H9 (cell line): ENCODE data around the gene ARHGAP10. TPM values are rescaled to one million over a fixed set of nuclear protein-coding genes. Genes with fewer than 3 reads are reported as not detected.

ENCODE experiments used
- DNase-seq: peaks from one replicate; pipeline ENCODE4 v3.0.0-alpha.2; 2017
- H2AFZ ChIP-seq: one replicate; pipeline ENCODE4 v1.6.1; 2013; ENCODE audit warnings: mild to moderate bottlenecking, low read length, control low read depth, moderate library complexity
- H2AK5ac ChIP-seq: 2 replicates; pipeline ENCODE4 v1.6.1; 2013; ENCODE audit warnings: low read length, control low read depth, mixed read lengths; ENCODE audit not compliant: insufficient read length
- H2BK120ac ChIP-seq: one replicate; pipeline ENCODE4 v1.6.1; 2013; ENCODE audit warnings: low read depth, mild to moderate bottlenecking, low read length, control low read depth, inconsistent platforms; ENCODE audit not compliant: poor library complexity, severe bottlenecking
- H2BK12ac ChIP-seq: 2 replicates; pipeline ENCODE4 v1.6.1; 2013; ENCODE audit warnings: low read length, control low read depth, mixed read lengths, low read depth; ENCODE audit not compliant: insufficient read length
- H2BK15ac ChIP-seq: 2 replicates; pipeline ENCODE4 v1.6.1; 2013; ENCODE audit warnings: low read depth, low read length, control low read depth
- H2BK20ac ChIP-seq: one replicate; pipeline ENCODE4 v1.6.1; 2013; ENCODE audit warnings: low read depth, mild to moderate bottlenecking, low read length, control low read depth, inconsistent platforms; ENCODE audit not compliant: poor library complexity, severe bottlenecking
- H2BK5ac ChIP-seq: 2 replicates; pipeline ENCODE4 v1.6.1; 2013; ENCODE audit warnings: low read length, control low read depth, mixed read lengths; ENCODE audit not compliant: insufficient read length
- H3K14ac ChIP-seq: 2 replicates; pipeline ENCODE4 v1.6.1; 2013; ENCODE audit warnings: low read length, control low read depth; ENCODE audit not compliant: insufficient read depth
- H3K18ac ChIP-seq: 2 replicates; pipeline ENCODE4 v1.6.1; 2013; ENCODE audit warnings: low read depth, mild to moderate bottlenecking, mixed read lengths, low read length, control low read depth; ENCODE audit not compliant: insufficient read length
- H3K23ac ChIP-seq: 2 replicates; pipeline ENCODE4 v1.6.1; 2013; ENCODE audit warnings: low read length, control low read depth, mixed read lengths, low read depth; ENCODE audit not compliant: insufficient read length
- H3K23me2 ChIP-seq: 2 replicates; pipeline ENCODE4 v1.6.1; 2013; ENCODE audit warnings: low read depth, mild to moderate bottlenecking, mixed read lengths, low read length, control low read depth; ENCODE audit not compliant: insufficient read length, poor library complexity, severe bottlenecking
- H3K27ac ChIP-seq: 2 replicates; pipeline ENCODE4 v1.5.1; 2013; ENCODE audit warnings: low read length, control low read depth, mixed read lengths, low read depth; ENCODE audit not compliant: insufficient read length
- H3K27me3 ChIP-seq: 2 replicates; pipeline ENCODE4 v1.6.1; 2013; ENCODE audit warnings: low read length, control low read depth, inconsistent platforms; ENCODE audit not compliant: insufficient read depth
- H3K4ac ChIP-seq: 2 replicates; pipeline ENCODE4 v1.6.1; 2013; ENCODE audit warnings: low read depth, mild to moderate bottlenecking, control low read depth, inconsistent platforms, low read length, moderate library complexity
- H3K4me1 ChIP-seq: 2 replicates; pipeline ENCODE4 v1.6.1; 2013; ENCODE audit warnings: low read length, control low read depth, inconsistent platforms; ENCODE audit not compliant: insufficient read depth
- H3K4me2 ChIP-seq: 2 replicates; pipeline ENCODE4 v1.6.1; 2013; ENCODE audit warnings: low read length, control low read depth, mixed read lengths; ENCODE audit not compliant: insufficient read length, insufficient read depth
- H3K56ac ChIP-seq: 2 replicates; pipeline ENCODE4 v1.6.1; 2013; ENCODE audit warnings: low read depth, mild to moderate bottlenecking, mixed read lengths, low read length, control low read depth; ENCODE audit not compliant: insufficient read length
- H3K79me1 ChIP-seq: 2 replicates; pipeline ENCODE4 v1.6.1; 2013; ENCODE audit warnings: low read depth, mild to moderate bottlenecking, moderate library complexity, low read length, control low read depth, inconsistent platforms; ENCODE audit not compliant: insufficient read depth, poor library complexity, severe bottlenecking
- H3K79me2 ChIP-seq: 2 replicates; pipeline ENCODE4 v1.6.1; 2013; ENCODE audit warnings: low read length, control low read depth, inconsistent platforms; ENCODE audit not compliant: insufficient read depth
- H3K9ac ChIP-seq: 2 replicates; pipeline ENCODE4 v1.6.1; 2013; ENCODE audit warnings: low read length, control low read depth, mixed read lengths; ENCODE audit not compliant: insufficient read length; ENCODE audit errors: extremely low read depth
- H3K9me3 ChIP-seq: one replicate; pipeline ENCODE4 v1.6.1; 2013; ENCODE audit warnings: low read depth, low read length, inconsistent platforms; ENCODE audit not compliant: control insufficient read depth
- H3T11ph ChIP-seq: one replicate; pipeline ENCODE4 v1.6.1; 2013; ENCODE audit warnings: mild to moderate bottlenecking, low read length, control low read depth, inconsistent platforms
- H4K20me1 ChIP-seq: one replicate; pipeline ENCODE4 v1.6.1; 2013; ENCODE audit not compliant: control insufficient read depth, insufficient read length, insufficient read depth
- H4K5ac ChIP-seq: 2 replicates; pipeline ENCODE4 v1.6.1; 2013; ENCODE audit warnings: low read depth, mild to moderate bottlenecking, mixed read lengths, low read length, control low read depth; ENCODE audit not compliant: insufficient read length
- H4K8ac ChIP-seq: replicated peaks from 2 replicates; pipeline ENCODE4 v1.6.1; 2013; ENCODE audit warnings: low read length, control low read depth, mixed read lengths, low read depth; ENCODE audit not compliant: insufficient read length
- H4K91ac ChIP-seq: 2 replicates; pipeline ENCODE4 v1.6.1; 2013; ENCODE audit warnings: low read depth, mild to moderate bottlenecking, moderate library complexity, mixed read lengths, low read length, control low read depth; ENCODE audit not compliant: insufficient read length
- H3K27ac Mint-ChIP-seq, 3 experiments: 2 replicates in 2 of 3; 3 replicates in 1 of 3; pipeline ENCODE4 v1.8.0; 2020 to 2021; ENCODE audit warnings: mixed read lengths in 3 of 3, mild to moderate bottlenecking in 1 of 3, moderate library complexity in 1 of 3
- H3K27me3 Mint-ChIP-seq: 2 replicates; pipeline ENCODE4 v1.8.0; 2021; ENCODE audit warnings: low read depth, mild to moderate bottlenecking, moderate library complexity, mixed read lengths
- H3K36me3 Mint-ChIP-seq, 3 experiments: 2 replicates in 2 of 3; 3 replicates in 1 of 3; pipeline ENCODE4 v1.8.0; 2020 to 2021; ENCODE audit warnings: low read depth in 3 of 3, mixed read lengths in 3 of 3; ENCODE audit not compliant: insufficient read depth in 1 of 3
- H3K4me1 Mint-ChIP-seq, 2 experiments: 2 replicates each; pipeline ENCODE4 v1.8.0; 2020; ENCODE audit warnings: mixed read lengths in 2 of 2
- H3K4me3 Mint-ChIP-seq, 2 experiments: 2 replicates in 1 of 2; 3 replicates in 1 of 2; pipeline ENCODE4 v1.8.0; 2020 to 2021; ENCODE audit warnings: mild to moderate bottlenecking in 2 of 2, mixed read lengths in 2 of 2, moderate library complexity in 1 of 2
- H3K9me3 Mint-ChIP-seq, 2 experiments: 2 replicates in 1 of 2; 3 replicates in 1 of 2; pipeline ENCODE4 v1.8.0; 2020; ENCODE audit warnings: mild to moderate bottlenecking in 2 of 2, mixed read lengths in 2 of 2, moderate library complexity in 1 of 2
- CTCF ChIP-seq: fragments of 200-600 bp; sonication (generic); conservative IDR thresholded peaks from 3 replicates; pipeline ENCODE4 v1.8.0; 2021; ENCODE audit warnings: antibody characterized with exemption, mild to moderate bottlenecking
- WGBS: extraction: QIAGEN DNeasy Blood & Tissue Kit; methylation state at CpG from one replicate; pipeline ENCODE4 v1.1.7; 2013; ENCODE audit warnings: missing lambda C conversion rate, low lambda C conversion rate, mixed read lengths; ENCODE audit not compliant: insufficient read length; ENCODE audit errors: extremely low coverage; 5-methylcytosine and 5-hydroxymethylcytosine counted together
- total RNA-seq: library from RNA; stranded (reverse); gene quantifications from 2 replicates; pipeline ENCODE4 v1.2.1, GENCODE V29; 2021

Gene ARHGAP10
- total RNA-seq, 1 experiment from 2014 or later, result 7.8 TPM

GRCh38 chr4:147769386-147769785 lies 37.5 kb downstream of the ARHGAP10 start:
- Mint-ChIP-seq H3K27ac (no peak overlapping the region), H3K27me3 (no peaks in the 10 kb centered on the region), H3K36me3 (no peaks in the 10 kb centered on the region), H3K9me3 (no peaks in the 10 kb centered on the region), H3K4me1 (peaks cover 4 to 12% of the 10 kb centered on the region in 2 experiments; a peak in 1 of 4 replicates), H3K4me3 (no peak overlapping the region)
- WGBS, result no CpG with 5 or more reads among the region's 4 CpGs
- H3K9ac ChIP-seq, result no peak overlapping the region
- H3K79me1 ChIP-seq, result no peaks in the 10 kb centered on the region
- no peak overlapping the region for H4K8ac ChIP-seq
- no peak overlapping the region for H2BK5ac ChIP-seq
- H3K4me2 ChIP-seq, result no peak overlapping the region
- H4K20me1 ChIP-seq, result no peaks in the 10 kb centered on the region
- no peaks in the 10 kb centered on the region for H3K4me1 ChIP-seq
- no peak overlapping the region for H4K91ac ChIP-seq
- no peak overlapping the region for H2AFZ ChIP-seq
- no peak for TF ChIP-seq CTCF
- H3T11ph ChIP-seq, result no peak overlapping the region
- no peak overlapping the region for H2BK20ac ChIP-seq
- no peak overlapping the region for H3K4ac ChIP-seq
- no peak overlapping the region for H3K23ac ChIP-seq
- no peak overlapping the region for H2BK120ac ChIP-seq
- no peaks in the 10 kb centered on the region for H3K9me3 ChIP-seq
- no peak overlapping the region for H4K5ac ChIP-seq
- no peaks in the 10 kb centered on the region for H3K27me3 ChIP-seq
- no peak overlapping the region for H2AK5ac ChIP-seq
- H3K14ac ChIP-seq, result no peak overlapping the region
- H3K56ac ChIP-seq, result no peak overlapping the region
- H2BK15ac ChIP-seq, result no peak overlapping the region
- no peaks in the 10 kb centered on the region for H3K23me2 ChIP-seq
- H3K18ac ChIP-seq, result no peak overlapping the region
- no peaks in the 10 kb centered on the region for H3K79me2 ChIP-seq
- H3K27ac ChIP-seq, result no peak overlapping the region
- H2BK12ac ChIP-seq, result no peak overlapping the region
- DNase-seq, result no peak
